Fibroblast of gingiva (primary cell): Measurements from ENCODE around the gene TNS2.
"Not testable (repeated sequence)": the region's sequence is repeated elsewhere in the genome, so short reads cannot be mapped to it uniquely, and the experiment has no call there.

Source experiments
- DNase-seq: peaks from one replicate; pipeline ENCODE4 v3.0.0-alpha.2; 2011; ENCODE audit warnings: low read depth

TNS2 gene

DNA sequence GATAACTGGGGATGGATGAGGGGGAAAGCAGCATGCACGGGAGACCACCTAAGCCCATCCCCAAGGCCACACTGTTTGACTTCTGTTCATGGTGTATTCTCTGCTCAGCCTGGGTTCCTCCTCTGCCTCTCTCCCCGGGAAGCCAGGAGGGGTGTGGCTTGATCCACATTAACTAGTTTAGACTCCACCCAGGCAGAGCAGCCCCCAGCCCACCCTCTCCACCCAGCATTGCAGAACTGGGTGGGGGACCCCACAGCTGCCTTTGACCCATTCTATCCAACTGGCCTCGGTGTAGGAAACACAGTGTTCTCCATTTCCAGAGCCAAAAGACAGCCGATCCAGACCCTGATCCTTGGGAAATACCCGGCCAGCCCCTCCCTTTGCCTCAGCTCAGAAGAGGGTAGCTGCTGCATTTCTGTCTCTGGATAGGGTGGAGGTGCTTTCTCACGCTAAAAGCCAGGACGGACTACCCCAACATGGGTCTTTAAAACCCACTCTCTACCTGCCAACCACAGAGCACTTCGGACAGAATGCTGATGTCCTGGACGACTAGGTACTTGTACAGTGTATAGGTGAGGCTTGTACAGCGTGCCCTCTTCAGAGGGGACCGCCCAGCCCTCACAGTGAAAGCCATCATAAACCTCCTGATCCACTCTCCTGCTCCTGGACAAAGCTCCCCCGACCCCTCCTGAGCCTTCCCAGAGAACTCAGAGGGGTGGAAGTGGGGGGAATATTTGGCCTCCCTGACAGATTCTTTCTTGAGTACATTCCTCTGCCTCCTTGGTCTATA, 20.0 kb downstream of the TNS2 start:
- peak; percentile 1 for DNase-seq

DNA sequence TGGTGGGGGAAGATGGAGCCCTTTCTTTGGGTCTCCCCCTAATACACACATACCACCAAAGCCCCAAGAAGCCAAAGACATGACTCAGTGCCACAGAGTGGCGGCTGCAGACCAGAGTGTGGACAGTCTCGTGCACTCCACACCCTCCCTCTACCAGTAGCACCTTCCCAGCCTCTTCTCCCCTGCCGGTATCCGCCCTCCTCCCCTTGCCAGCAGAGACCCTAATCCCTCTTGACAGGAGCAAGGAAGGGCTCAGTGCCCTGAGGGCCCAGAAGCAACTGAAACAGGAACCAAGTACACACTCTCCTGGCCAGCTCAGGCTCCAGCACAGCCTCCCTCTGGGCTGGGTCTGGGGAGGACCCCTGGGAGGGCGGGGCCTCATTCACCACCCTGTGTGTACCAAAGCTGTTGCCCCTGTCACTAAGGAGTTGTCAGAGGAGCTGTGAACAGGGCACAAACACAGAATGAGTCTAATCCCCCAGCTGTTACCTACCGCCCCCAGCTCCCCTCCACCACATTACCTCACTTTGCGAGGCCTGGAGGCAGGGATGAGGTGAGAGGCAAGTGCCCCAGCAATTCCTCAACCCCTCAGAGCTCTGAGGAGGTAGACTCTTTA, 21.1 kb downstream of the TNS2 start:
- peak; percentile 5 for DNase-seq

DNA sequence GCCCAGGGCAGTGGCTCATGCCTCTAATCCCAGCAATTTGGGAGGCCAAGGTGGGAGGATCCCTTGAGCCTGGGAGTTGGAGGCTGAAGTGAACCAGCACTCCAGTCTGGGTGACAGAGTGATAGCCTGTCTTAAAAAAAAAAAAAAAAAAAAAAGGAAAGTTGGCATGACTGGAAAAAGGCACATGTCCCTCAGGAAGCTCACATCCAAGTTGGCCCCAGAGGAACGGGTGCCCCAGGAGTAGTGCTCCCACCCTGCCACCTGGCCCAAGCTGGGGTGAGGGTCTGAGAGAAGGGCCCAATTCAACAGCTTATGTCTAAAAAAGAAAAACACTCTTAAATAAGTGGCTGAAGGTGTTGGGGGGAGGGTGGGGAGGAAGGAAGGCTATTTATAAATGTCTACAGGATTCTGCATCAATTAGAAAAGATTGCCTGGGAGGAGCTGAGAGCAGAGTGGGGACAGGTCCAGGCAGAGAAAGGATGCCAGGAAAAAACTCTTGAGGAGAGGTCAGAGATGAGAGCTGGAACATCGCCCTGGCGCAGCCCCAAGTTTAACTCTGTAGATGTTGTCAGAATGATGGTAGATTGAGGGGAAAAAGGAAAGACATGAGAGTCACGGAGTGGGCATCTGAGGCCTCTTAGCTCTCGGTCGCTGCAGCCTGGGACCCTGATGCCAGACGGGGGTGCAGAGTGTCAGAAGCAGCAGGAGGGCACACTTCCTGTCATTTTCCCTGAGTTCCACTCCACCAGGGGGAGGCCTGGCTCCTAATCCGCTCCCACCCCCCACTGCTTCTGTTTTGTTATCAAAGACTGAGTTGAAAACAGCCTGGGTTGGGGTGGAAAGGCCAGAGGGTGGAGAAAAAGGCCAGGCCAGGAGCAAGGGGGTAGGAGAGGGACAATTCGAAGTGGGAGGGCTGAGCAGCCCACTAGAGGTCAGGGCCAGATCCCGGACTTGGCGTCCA, 22.0 kb downstream of the TNS2 start:
- DNase-seq = peak; percentile 62

DNA sequence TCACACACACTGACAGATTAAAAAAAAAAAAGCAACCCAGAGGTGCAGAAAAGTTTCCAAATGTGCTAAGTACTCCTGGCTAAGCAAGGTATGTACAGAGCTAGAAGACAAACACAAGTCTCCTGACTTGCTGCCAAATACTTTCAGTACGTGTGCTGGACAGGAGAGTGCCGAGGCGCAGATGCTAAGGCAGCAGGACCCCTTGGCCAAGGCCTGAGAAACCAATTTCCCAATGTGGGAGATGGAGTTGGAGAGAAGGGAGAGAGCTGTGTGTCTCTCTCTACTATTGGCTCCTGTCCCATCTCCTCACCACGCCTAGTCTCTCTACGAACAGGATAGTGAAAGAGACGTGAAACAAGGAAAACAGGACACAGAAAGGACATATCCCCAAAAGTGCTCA, 24.0 kb downstream of the TNS2 start:
- DNase-seq = peak; percentile 0

DNA sequence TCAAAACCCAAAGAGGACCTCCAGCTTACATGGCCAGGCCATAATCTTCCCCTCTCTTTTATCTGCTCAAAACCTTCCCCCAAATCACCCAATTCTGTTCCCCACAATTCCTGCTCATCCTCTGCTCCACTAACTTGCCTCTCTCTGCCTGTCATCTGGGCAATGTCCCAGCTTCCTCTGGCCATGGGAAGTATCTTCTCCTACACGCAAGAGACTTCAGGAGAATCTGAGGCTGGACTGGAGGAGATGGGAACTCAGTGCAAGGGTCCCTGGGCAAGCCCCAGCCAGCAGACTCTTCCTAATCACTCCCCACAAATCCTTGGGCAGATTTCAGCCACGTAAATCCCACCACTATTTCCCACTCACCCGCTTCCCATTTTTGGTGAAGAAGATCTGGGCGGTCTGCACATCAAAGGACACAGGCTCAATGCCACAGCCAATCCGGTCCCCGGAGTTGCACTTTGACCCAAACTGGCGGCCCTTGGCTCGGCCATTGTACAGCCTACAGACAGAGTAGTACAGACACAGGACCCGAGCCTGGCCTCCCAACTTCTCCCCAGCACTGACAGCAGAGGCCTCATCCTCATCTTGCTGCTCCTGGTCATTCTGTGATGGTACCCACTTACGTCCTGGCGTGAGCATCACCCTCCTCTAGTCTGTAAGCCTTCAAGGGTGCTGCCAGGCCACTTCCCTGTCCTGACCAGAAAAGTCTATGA, 24.6 kb downstream of the TNS2 start:
- DNase-seq = peak; percentile 0

DNA sequence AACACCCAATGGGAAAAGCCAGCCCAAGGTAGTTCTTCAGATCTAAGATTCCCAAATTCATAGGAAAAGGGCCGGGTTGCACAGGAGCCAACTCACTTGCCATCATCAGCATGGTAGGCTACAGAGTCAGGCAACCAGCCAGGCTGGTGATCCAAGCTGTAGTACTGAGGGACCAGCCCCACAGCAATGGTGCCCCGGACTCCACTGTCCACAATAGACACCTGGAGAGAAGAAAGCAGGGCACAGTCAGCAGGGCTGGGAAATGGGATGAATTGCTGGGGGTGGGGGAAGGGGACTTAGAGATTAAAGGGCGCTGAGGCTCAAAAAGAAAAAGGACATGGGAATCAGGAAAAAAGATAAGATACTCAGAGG, 25.1 kb downstream of the TNS2 start:
- no peak for DNase-seq

DNA sequence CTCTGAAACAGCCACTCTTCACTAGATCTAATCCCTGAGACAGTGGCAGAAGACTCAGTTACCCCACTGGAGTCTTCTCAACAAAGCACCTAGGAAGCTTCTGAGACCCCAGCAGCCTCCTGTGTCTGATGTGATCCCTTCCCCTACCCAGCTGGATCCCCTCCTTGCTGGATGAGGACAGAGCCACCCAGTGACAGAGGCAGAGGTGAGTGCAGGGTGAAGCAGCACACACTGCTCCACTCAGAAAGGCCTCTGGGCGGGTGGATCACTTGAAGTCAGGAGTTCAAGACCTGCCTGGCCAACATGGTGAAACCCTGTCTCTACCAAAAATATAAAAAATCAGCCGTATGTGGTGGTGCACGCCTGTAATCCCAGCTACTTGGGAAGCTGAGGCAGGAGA, 26.6 kb downstream of the TNS2 start:
- no peak for DNase-seq

DNA sequence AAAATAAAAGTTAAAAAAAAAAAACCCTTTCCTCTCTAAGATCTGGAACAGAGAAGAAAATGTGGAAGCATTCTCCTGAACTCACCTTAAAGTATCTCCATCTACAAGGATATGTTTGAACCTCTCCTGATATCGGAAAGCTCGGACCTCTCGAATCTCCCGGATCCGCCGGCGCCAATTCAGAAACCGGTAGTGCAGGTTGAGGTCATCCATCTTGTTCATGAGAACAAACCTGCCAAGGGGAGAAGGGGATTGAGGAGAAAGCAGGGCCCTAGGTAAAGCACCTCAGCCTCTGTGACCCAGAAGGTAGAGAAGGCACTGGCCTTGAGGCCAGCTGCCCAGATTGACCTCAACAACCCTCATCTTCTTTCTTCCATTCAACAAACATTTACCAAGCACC, 27.2 kb downstream of the TNS2 start:
- no peak for DNase-seq

DNA sequence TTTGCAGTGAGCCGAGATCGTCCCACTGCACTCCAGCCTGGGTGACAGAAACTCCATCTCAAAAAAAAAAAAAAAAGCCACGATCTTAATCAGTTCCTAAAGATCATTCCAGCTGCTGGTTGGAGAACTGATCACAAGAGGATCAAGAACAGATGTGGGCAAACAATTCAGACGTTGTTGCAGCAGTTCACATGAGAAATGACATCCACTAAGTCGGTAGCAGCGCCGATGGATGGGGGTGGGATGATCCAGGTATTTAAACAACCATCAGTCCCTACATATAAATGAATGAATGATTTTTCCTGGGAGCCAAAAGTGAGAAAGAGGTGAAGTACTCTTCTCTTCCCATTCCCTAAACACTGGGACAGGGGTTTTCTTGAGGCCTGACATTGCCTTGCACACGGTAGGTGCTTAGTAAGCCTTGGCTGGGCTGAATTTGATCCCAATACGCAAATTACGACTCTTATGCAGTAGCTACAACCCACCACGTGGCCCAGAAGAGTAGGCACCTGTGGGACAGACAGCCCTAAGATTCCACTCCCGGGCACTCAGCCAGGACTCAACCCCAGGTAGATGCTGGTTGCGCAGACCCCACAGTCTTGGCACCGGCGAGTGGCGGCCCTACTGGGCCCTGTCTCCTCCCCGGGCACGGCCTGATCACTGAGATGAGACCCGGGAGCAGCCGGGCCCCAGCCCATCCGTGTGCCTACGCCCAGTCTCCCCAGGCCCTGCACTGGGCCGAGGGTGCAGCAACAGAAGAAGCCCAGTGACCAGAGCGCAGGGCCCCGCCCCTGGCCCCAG, 28.8 kb downstream of the TNS2 start:
- DNase-seq = no peak

DNA sequence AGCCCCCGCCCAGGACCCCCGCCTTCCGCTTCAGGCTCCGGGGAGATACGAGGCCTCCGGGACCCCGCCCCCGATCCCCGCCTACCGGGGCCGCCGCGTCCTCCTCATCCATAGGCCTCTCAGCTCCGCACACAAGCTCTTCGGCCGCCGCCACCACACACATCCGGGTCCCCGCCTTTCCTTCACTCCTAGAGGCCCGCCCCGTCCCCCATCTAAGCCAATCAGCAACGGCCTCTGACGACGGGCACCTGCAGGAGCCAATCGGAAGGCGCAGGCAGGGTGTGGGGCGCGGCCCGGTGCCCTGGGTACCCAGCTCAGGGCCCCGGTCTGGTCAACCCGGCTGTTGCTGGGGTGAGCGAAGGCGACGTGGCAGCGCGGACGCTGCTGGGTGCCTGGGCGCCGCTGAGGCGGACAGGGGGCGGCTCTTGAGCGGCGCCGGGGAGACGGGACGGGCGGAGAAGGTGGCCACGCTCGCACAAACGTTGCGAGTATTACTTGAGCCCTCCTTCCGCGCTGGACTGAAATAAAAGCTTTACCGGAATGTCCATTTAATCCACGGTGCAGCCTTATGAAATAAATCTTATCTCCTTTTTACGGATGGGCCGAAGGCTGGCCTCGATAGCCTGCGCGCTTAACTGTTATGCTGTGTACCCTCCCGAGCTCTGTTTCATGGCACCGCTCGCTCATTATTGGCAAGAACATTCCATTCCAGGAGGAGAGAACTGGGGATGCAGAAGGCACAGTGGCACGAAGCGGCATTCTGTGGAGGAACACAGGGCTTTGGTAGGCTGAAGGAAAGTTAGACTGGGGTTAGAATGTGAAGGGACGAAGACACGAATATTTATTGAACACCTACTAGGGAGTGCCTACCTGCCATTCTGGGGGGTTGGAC, 29.6 kb downstream of the TNS2 start, which contains the start of gene SPRYD3:
Gene SPRYD3 (minus strand): TSS at position 165 of the 892 bp plus-strand sequence. CDS start 57 bp downstream, at position 108.
- peak; percentile 98 for DNase-seq

DNA sequence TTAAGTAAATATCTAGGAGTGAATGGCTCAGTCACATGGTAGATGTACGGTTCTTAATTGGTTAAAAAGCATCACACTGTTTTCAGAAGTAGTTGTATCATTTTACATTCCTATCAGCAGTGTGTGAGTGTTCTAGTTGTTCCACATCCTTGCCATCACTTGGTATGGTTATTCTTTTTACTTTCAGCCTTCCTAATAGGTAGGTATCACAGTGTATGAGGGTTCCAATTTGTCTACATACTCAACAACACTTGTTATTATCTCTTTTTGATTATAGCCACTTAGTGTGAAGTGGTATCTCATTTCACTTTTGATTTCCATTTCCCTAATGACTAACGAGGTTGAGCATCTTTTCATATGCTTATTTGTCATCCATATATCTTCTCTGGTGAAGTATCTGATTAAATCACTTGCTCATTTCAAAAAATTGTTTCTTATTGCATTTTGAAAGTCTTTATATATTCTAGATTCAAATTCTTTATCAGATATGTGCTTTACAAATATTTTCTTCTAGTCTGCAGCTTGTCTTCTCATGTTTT, 32.8 kb downstream of the TNS2 start:
- no peak for DNase-seq

DNA sequence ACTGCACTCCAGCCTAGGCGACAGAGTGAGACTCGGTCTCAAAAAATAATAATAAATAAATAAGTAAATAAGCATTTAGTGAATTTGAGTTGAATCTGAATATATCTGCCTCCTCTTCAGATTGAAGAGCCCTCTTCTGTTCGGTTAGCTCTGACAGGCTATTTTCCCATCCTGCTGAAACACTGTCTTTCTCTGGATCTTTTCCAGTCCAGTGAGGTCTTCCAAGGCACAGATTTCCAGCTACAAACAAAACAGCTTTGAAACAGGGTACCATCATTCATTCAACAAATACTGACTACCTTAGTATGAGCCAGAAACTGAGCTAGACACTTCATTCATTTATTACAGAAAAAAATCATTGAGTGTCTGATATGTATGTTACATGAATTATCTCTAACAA, 36.5 kb downstream of the TNS2 start:
- DNase-seq = no peak

DNA sequence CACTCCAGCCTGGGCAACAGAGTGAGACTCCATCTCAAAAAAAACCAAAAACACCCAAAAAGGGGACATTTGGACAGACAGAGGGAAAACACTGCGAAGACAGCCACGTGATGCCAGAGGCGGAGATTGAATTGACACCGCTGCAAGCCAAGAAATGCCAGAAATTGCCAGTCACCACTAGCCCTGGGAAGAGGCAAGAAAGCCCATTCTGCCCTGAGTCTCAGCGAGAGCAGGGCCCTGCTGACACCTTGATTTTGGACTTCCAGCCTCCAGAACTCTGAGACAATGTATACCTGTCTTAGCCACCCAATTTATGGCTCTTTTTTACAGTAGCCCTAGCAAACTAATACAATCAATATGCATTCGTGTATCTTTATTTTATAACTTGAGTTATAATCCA, 40.2 kb downstream of the TNS2 start:
- DNase-seq = no peak

DNA sequence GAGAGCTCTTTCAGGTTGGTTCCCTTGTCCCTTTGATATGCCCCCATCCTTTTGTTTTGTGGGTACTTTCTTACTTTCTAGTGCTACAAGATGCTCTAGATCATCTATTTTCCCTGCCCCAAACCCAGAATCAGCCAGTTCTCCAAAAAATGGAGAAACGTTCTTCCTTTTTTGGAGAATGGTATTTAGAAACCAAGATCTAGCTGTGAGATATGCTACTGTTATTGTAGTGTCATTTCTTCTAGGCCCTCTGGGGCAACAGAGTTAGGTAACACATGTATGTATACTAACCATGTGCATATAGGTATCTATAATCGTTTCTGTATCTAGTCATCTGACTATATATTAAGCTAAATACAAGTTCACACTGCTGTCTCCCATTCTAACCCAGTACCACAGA, 40.7 kb downstream of the TNS2 start:
- DNase-seq = no peak

DNA sequence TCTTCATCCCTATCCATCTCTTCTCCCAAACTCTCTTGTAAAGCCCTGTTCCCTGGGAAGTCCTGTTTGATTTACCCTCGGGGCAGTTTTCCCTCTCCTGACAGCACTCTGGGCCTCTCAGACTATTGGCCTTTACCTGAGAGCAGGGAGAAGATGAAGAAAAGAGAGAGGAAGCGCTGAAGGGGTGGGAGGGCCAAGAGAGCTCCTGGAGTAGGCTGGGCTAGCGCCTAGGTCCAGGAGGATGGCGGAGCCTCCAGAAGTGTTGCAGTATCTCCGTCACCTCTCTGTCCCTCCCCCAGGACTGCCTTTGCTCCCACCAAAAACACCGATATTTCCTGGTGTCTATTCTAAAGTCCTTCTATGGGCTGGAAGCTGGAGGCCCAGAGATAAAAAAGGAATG, 41.9 kb downstream of the TNS2 start:
- DNase-seq = no peak

DNA sequence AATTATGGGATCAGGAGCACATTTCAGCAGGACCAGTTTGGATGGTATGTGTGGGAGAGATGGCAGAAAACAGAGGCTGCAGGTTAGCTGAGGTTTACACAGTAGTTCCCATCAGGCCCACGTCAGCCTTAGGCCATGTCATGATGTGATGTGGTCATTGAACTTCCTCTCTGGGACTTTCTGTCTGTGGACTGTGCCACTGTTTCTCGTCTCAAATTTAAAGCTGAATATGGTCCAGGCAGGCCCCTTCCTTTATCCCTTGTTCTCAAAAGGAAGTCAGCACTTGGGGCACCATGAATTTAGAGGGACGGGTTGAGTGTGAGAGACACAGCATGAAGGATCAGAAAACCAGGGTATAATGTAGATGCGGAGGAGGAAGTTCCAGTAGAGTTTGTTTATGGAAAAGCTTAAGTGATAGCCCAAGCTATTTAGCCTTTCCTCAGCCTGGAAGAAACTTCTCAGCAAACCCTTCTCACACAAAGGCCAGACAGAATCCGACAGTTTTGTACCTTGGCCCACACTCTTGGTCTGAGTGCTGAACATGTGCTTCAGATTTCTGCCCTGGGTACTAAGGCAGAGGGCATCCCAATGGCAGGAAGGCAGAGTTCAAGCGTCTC, 44.0 kb downstream of the TNS2 start:
- no peak for DNase-seq

DNA sequence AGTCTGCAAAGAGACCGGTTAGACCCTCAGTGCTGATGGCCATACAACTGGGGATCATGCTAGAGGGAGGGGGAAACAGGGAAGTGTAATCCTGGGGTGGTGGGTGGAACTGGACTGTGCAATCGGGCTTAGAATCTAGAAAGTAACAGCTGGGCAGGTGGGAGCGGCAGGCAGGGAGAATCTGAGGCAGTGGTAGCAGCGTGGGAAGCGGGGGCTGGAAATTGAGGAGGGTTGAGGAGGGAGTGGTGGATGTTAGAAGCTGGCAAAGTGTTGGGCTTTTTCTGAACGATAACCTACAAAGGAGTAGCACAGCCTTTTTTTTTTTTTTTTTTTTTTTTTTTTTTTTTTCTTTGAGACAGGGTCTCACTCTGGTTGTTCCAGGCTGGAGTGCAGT, 44.5 kb downstream of the TNS2 start:
- DNase-seq = no peak

DNA sequence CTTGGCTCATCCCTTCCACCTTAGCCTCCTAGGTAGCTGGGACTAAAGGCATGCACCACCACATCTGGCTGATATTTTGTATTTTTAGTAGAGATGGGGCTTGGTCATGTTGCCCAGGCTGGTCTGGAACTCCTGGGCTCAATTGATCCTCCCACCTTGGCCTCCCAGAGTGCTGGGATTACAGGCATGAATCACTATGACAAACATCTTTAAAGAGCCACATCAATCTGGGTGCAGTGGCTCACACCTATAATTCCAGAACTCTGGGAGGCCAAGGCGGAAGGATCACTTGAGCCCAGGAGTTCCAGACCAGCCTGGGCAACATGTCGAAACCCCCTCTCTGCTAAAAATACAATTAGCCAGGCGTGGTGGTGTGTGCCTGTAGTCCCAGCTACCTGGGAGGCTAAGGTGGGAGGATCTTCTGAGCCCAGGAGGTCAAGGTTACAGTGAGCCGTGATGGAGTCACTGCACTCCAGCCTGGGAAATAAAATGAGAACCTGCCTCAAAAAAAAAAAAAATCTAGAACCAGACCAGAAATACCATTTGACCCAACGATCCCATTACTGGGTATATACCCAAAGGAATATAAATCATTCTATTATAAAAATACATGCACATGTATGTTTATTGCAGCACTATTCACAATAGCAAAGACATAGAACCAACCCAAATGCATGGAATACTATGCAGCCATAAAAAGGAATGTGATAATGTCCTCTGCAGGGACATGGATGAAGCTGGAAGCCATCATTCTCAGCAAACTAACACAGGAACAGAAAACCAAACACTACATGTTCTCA, 45.1 kb downstream of the TNS2 start:
- not testable (repeated sequence) for DNase-seq

DNA sequence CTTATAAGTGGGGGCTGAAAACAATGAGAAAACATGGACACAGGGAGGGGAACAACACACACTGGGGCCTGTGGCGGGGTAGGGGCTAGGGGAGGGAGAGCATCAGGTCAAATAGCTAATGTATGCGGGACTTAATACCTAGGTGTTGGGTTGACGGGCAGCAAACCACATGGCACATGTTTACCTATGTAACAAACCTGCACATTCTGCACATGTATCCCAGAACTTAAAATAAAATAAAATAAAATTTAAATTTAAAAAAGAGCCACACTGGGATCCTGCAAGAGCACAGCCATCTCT, 45.7 kb downstream of the TNS2 start:
- not testable (repeated sequence) for DNase-seq
